Mesothelial cell of epicardium (in vitro differentiated cells): ENCODE data around the gene DEPDC4. TPM values are rescaled to one million over a fixed set of nuclear protein-coding genes. Genes with fewer than 3 reads are reported as not detected.

ENCODE experiments used
- DNase-seq, 2 experiments: peaks; one replicate each; pipeline ENCODE4 v3.0.0; 2021; ENCODE audit warnings: low spot score in 2 of 2; ENCODE audit not compliant: unreplicated experiment in 2 of 2
- H3K27ac Mint-ChIP-seq: 2 replicates; pipeline ENCODE4 v1.8.0; 2021; ENCODE audit warnings: mixed read lengths
- H3K27me3 Mint-ChIP-seq: 2 replicates; pipeline ENCODE4 v1.8.0; 2021; ENCODE audit warnings: low read depth, mixed read lengths
- H3K36me3 Mint-ChIP-seq: 2 replicates; pipeline ENCODE4 v1.8.0; 2021; ENCODE audit warnings: mixed read lengths
- H3K4me1 Mint-ChIP-seq: 2 replicates; pipeline ENCODE4 v1.8.0; 2021; ENCODE audit warnings: mixed read lengths
- H3K4me3 Mint-ChIP-seq: 2 replicates; pipeline ENCODE4 v1.8.0; 2021; ENCODE audit warnings: mild to moderate bottlenecking, moderate library complexity, mixed read lengths
- H3K9me3 Mint-ChIP-seq: 2 replicates; pipeline ENCODE4 v1.8.0; 2021; ENCODE audit warnings: mixed read lengths
- total RNA-seq: library from RNA; stranded (reverse); gene quantifications from 3 replicates; pipeline ENCODE4 v1.2.1, GENCODE V29; 2021
- TF ChIP-seq, protein P1 (sequence below): fragments of 200-600 bp; sonication (generic); IDR thresholded peaks from one replicate; pipeline ENCODE4 v1.5.0; 2021; ENCODE audit warnings: antibody characterized with exemption; ENCODE audit not compliant: unreplicated experiment

The DEPDC4 gene
- total RNA-seq, 1 donor from 2014 or later: 3.6 TPM

DNA sequence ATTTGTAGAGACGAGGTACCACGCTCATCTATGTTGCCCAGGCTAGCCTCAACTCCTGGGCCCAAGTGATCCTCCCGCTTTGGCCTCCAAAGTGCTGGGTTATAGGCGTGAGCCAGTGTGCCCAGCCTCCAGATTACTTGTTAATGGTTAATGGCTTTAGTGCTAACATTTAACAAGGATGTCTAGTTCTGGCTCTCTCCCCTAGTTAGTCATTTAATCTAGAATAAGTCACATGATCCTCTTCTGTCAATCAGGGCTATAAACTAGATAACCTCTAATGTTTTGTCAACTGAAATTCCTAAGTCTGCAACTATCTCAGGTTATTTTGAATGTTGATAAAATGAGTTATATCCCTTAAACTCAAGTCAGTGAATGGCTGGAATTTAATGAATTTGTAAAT lies 50.5 kb downstream of the DEPDC4 start:
- TF ChIP-seq, protein P1, sequence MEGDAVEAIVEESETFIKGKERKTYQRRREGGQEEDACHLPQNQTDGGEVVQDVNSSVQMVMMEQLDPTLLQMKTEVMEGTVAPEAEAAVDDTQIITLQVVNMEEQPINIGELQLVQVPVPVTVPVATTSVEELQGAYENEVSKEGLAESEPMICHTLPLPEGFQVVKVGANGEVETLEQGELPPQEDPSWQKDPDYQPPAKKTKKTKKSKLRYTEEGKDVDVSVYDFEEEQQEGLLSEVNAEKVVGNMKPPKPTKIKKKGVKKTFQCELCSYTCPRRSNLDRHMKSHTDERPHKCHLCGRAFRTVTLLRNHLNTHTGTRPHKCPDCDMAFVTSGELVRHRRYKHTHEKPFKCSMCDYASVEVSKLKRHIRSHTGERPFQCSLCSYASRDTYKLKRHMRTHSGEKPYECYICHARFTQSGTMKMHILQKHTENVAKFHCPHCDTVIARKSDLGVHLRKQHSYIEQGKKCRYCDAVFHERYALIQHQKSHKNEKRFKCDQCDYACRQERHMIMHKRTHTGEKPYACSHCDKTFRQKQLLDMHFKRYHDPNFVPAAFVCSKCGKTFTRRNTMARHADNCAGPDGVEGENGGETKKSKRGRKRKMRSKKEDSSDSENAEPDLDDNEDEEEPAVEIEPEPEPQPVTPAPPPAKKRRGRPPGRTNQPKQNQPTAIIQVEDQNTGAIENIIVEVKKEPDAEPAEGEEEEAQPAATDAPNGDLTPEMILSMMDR: no peak
- H3K27ac Mint-ChIP-seq: no peak overlapping the region
- no peaks in the 10 kb centered on the region for H3K27me3 Mint-ChIP-seq
- no peak for DNase-seq
- H3K36me3 Mint-ChIP-seq: peaks cover 18% of the 10 kb centered on the region
- H3K9me3 Mint-ChIP-seq: no peaks in the 10 kb centered on the region
- no peak overlapping the region for H3K4me3 Mint-ChIP-seq
- H3K4me1 Mint-ChIP-seq: no peaks in the 10 kb centered on the region

DNA sequence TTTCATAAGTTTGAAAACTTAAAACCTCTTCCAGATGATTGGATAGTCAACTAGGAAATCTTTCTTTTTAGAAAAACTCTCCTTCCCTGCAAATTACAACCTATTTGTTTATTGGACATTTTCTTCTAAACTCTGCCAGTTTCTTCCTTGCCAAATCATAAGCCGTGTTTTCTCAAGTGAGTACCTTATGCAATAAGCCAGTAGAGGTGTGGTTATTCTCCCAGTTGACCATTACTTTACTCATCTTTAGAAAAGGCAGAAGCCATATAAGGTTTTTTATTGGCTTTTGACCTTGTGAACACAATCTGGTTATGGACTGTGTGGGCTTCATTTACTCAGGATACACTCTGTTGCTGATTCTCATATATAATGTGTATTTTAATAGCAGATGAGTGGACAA lies 51.7 kb downstream of the DEPDC4 start:
- no peaks in the 10 kb centered on the region for H3K4me1 Mint-ChIP-seq
- peaks cover 21% of the 10 kb centered on the region for H3K36me3 Mint-ChIP-seq
- H3K9me3 Mint-ChIP-seq: no peaks in the 10 kb centered on the region
- no peak overlapping the region for H3K27ac Mint-ChIP-seq
- no peak for DNase-seq
- H3K27me3 Mint-ChIP-seq: no peaks in the 10 kb centered on the region
- no peak overlapping the region for H3K4me3 Mint-ChIP-seq
- TF ChIP-seq, protein P1: no peak

DNA sequence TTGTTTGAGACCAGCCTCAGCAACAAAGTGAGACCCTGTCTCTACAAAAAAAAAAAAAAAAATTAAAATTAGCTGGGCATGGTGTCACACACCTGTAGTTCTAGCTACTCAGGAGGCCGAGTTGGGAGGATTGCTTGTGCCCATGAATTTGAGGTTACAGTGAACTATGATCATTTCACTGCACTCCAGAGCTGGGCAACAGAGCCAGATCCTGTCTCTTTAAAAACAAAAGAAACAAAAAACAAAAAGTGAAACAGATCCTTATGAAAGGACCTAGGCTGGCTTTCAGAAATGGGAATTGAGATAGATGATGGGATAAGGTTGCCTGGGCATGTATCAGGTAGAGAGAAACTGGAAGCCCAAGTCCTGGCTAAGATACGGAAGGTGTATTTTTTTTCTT lies 52.4 kb downstream of the DEPDC4 start:
- TF ChIP-seq, protein P1: no peak
- Mint-ChIP-seq H3K36me3 (peaks cover 23% of the 10 kb centered on the region), H3K4me1 (no peaks in the 10 kb centered on the region), H3K27ac (no peak overlapping the region), H3K4me3 (no peak overlapping the region), H3K9me3 (no peaks in the 10 kb centered on the region), H3K27me3 (no peaks in the 10 kb centered on the region)
- no peak for DNase-seq

DNA sequence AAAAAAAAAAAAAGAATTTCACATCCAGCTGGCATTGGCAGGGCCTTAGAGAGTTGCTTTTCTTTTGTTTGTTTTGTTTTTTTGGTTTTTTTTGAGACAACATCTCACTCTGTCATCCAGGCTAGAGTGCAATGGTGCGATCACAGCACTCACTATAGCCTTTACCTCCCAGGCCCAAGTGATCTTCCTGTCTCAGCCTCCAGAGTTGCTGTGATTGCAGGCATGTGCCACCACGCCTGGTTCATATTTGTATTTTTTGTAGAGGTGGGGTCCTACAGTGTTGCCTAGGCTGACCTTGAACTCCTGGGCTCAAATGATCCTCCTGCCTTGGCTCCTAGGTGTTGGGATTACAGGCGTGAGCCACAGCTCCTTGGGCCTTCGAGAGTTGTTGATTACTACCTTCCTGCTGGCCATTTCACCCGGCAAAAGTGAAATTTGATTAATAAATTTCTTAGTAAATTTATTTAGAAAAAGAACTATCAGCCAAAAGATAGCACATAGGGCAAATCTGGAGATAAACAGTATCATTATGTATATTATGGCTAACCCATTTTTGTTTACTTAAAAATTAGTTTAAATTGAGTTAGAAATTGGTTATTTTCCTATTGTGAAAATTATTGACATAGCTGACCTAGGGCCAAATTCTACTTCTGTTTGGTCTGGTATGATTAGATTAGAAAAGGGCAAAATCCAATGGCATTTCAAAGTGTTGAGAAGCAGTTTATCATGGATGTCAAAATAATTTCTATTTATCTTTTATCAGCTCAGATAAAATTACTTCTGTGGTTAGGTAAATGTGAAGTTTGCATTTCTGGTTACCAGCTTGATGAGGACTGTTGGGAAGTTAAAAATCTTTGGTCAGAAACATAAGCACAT lies 53.6 kb downstream of the DEPDC4 start:
- no peak for DNase-seq
- Mint-ChIP-seq H3K4me1 (no peaks in the 10 kb centered on the region), H3K27ac (no peak overlapping the region), H3K36me3 (peaks cover 33% of the 10 kb centered on the region), H3K4me3 (no peak overlapping the region), H3K27me3 (no peaks in the 10 kb centered on the region), H3K9me3 (no peaks in the 10 kb centered on the region)
- TF ChIP-seq, protein P1: no peak

DNA sequence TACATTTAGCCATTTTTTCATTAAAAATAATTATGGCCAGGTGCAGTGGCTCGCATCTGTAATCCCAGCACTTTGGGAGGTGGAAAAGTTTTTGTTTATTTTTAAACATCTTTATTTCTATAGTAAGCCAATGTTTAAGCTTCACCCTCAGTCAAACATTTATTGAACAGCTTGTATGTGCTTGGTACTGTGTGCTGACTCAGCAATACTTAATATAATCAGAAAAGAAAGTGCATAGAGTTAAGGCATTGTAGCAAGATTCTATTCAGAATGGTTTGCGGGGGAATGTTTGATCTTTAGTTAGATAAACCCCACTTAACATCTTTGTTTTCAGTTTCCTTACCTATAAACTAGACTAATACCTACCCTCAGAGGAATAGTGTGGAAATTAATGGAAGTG lies 55.2 kb downstream of the DEPDC4 start:
- no peak overlapping the region for H3K4me3 Mint-ChIP-seq
- TF ChIP-seq, protein P1: no peak
- H3K27me3 Mint-ChIP-seq: no peaks in the 10 kb centered on the region
- no peaks in the 10 kb centered on the region for H3K9me3 Mint-ChIP-seq
- DNase-seq: no peak
- H3K27ac Mint-ChIP-seq: no peak overlapping the region
- no peaks in the 10 kb centered on the region for H3K4me1 Mint-ChIP-seq
- peaks cover 36% of the 10 kb centered on the region for H3K36me3 Mint-ChIP-seq
